22Rv1 (cell line): Measurements from ENCODE around the gene GABRR2.

ENCODE experiments used
- ZFX ChIP-seq: fragments of 450-650 bp; IDR thresholded peaks from 2 replicates; pipeline ENCODE4 v1.6.1; 2017; ENCODE audit warnings: antibody characterized with exemption, borderline replicate concordance
- TF ChIP-seq, protein P1 (sequence below): fragments of 450-650 bp; IDR thresholded peaks from 2 replicates; pipeline ENCODE4 v1.5.1; 2017; ENCODE audit warnings: mild to moderate bottlenecking

DNA sequence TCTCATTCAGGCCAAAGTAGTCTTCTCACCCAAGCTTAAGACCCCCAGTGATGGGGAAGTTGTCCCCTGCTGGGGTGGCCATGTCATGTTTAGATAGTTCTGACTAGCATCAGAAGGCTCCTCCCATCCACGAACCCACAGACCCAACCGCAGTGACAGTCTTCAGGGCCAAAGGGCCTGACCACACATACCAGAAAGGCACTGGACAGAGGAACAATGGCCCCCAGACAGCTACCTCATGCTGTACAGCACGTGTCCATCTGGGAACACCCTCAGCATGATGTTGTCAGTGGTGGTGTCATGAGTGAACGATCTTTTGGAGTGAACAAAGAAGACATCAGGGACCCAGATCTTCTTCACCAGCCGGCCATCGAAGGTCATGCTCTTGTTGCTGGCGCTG, 46.3 kb downstream of the GABRR2 start:
- TF ChIP-seq, protein P1, sequence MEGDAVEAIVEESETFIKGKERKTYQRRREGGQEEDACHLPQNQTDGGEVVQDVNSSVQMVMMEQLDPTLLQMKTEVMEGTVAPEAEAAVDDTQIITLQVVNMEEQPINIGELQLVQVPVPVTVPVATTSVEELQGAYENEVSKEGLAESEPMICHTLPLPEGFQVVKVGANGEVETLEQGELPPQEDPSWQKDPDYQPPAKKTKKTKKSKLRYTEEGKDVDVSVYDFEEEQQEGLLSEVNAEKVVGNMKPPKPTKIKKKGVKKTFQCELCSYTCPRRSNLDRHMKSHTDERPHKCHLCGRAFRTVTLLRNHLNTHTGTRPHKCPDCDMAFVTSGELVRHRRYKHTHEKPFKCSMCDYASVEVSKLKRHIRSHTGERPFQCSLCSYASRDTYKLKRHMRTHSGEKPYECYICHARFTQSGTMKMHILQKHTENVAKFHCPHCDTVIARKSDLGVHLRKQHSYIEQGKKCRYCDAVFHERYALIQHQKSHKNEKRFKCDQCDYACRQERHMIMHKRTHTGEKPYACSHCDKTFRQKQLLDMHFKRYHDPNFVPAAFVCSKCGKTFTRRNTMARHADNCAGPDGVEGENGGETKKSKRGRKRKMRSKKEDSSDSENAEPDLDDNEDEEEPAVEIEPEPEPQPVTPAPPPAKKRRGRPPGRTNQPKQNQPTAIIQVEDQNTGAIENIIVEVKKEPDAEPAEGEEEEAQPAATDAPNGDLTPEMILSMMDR = no peak
- no peak for TF ChIP-seq ZFX
